Hepatocyte (in vitro differentiated cells): ENCODE results near the gene FGF12. TPM values are rescaled to one million over a fixed set of nuclear protein-coding genes. Genes with fewer than 3 reads are reported as not detected.

Source experiments
- DNase-seq: peaks from one replicate; pipeline ENCODE4 v3.0.0-alpha.2; 2016; ENCODE audit warnings: low spot score
- H2AFZ ChIP-seq: fragments of 200-600 bp; sonication (generic); 2 replicates; pipeline ENCODE4 v1.6.0; 2016; ENCODE audit warnings: antibody characterized with exemption, mild to moderate bottlenecking
- H3K27ac ChIP-seq: fragments of 200-600 bp; sonication (generic); 2 replicates; pipeline ENCODE4 v1.5.1; 2016; ENCODE audit warnings: mild to moderate bottlenecking
- H3K27me3 ChIP-seq: fragments of 200-600 bp; sonication (generic); 2 replicates; pipeline ENCODE4 v1.6.1; 2016
- H3K36me3 ChIP-seq: fragments of 200-600 bp; sonication (generic); replicated peaks from 2 replicates; pipeline ENCODE4 v1.5.1; 2016; ENCODE audit warnings: low read depth; ENCODE audit not compliant: insufficient read depth
- H3K4me1 ChIP-seq: fragments of 200-600 bp; sonication (generic); 2 replicates; pipeline ENCODE4 v1.5.1; 2016; ENCODE audit warnings: mild to moderate bottlenecking, moderate library complexity; ENCODE audit not compliant: insufficient read depth
- H3K4me2 ChIP-seq: fragments of 200-600 bp; sonication (generic); 2 replicates; pipeline ENCODE4 v1.6.0; 2016
- H3K4me3 ChIP-seq: fragments of 200-600 bp; sonication (generic); 2 replicates; pipeline ENCODE4 v1.5.1; 2016; ENCODE audit warnings: mild to moderate bottlenecking
- H3K79me2 ChIP-seq: fragments of 200-600 bp; sonication (generic); 2 replicates; pipeline ENCODE4 v1.6.0; 2017; ENCODE audit warnings: mild to moderate bottlenecking
- H3K9me2 ChIP-seq: fragments of 200-600 bp; sonication (generic); replicated peaks from 2 replicates; pipeline ENCODE4 v1.6.0; 2017; ENCODE audit warnings: mild to moderate bottlenecking; ENCODE audit not compliant: insufficient read depth
- H3K9me3 ChIP-seq: fragments of 200-600 bp; sonication (generic); 2 replicates; pipeline ENCODE4 v1.5.1; 2016; ENCODE audit warnings: low read depth, mild to moderate bottlenecking
- H4K20me1 ChIP-seq: fragments of 200-600 bp; sonication (generic); 2 replicates; pipeline ENCODE4 v1.6.0; 2016; ENCODE audit warnings: mild to moderate bottlenecking; ENCODE audit not compliant: insufficient read depth, poor library complexity, severe bottlenecking
- CTCF ChIP-seq: fragments of 200-600 bp; sonication (generic); IDR thresholded peaks from 2 replicates; pipeline ENCODE4 v1.5.1; 2016; ENCODE audit warnings: antibody characterized with exemption, mild to moderate bottlenecking; ENCODE audit not compliant: poor library complexity
- EZH2 ChIP-seq: fragments of 200-600 bp; sonication (generic); IDR thresholded peaks from 2 replicates; pipeline ENCODE4 v1.6.1; 2016; ENCODE audit warnings: antibody characterized with exemption, mild to moderate bottlenecking, borderline replicate concordance
- EZH2phosphoT487 ChIP-seq: fragments of 200-600 bp; sonication (generic); IDR thresholded peaks from one replicate; pipeline ENCODE4 v1.6.1; 2018; ENCODE audit warnings: antibody characterized with exemption, mild to moderate bottlenecking, low read depth, moderate library complexity; ENCODE audit not compliant: unreplicated experiment, severe bottlenecking
- WGBS: methylation state at CpG from one replicate; pipeline ENCODE4 v1.1.6; 2016; ENCODE audit warnings: low lambda C conversion rate; ENCODE audit errors: missing lambda C conversion rate; 5-methylcytosine and 5-hydroxymethylcytosine counted together
- polyA plus RNA-seq: library from polyadenylated mRNA; unstranded; fragments of >200 nt; fragmentation: Nextera tagmentation; extraction: Ambion mirVana; gene quantifications from 2 replicates; pipeline ENCODE4 v1.2.1, GENCODE V29; 2016
- total RNA-seq: library from RNA; depleted of rRNA; stranded (reverse); fragments of >200 nt; gene quantifications from 2 replicates; pipeline ENCODE4 v1.2.3, GENCODE V29; 2014

Gene FGF12
- total and polyA plus RNA-seq, 2 experiments from 2014 or later: 2.1 TPM

GRCh38 chr3:192417559-192418055 lies 309.7 kb downstream of the FGF12 start:
- Histone ChIP-seq H3K9me2 (no peaks in the 10 kb centered on the region), H3K27ac (no peak overlapping the region), H3K4me2 (no peak overlapping the region), H3K79me2 (no peaks in the 10 kb centered on the region), H3K4me1 (no peaks in the 10 kb centered on the region), H2AFZ (no peak overlapping the region), H3K27me3 (no peaks in the 10 kb centered on the region), H3K36me3 (no peaks in the 10 kb centered on the region), H3K4me3 (no peak overlapping the region), H3K9me3 (no peaks in the 10 kb centered on the region), H4K20me1 (no peaks in the 10 kb centered on the region)
- TF ChIP-seq CTCF (no peak), EZH2phosphoT487 (no peak), EZH2 (no peak)
- DNase-seq: no peak

- H3K4me3 ChIP-seq: no peak overlapping the region
- 53% methylated on average over 2 of the region's 2 CpGs for WGBS
These were observed 310.3 kb downstream of the FGF12 start for GRCh38 chr3:192417017-192417416.

GRCh38 chr3:192413461-192413860 lies 313.9 kb downstream of the FGF12 start:
- no peak for DNase-seq
- Histone ChIP-seq H3K27ac (no peak overlapping the region), H3K36me3 (no peaks in the 10 kb centered on the region), H3K79me2 (no peaks in the 10 kb centered on the region), H3K9me3 (no peaks in the 10 kb centered on the region), H3K4me3 (no peak overlapping the region), H3K4me2 (no peak overlapping the region), H2AFZ (no peak overlapping the region), H3K9me2 (no peaks in the 10 kb centered on the region), H3K27me3 (peaks cover 38% of the 10 kb centered on the region), H3K4me1 (no peaks in the 10 kb centered on the region), H4K20me1 (no peaks in the 10 kb centered on the region)
- TF ChIP-seq EZH2phosphoT487 (no peak), CTCF (no peak), EZH2 (no peak)
- WGBS: 72% methylated on average over 2 of the region's 2 CpGs

More at GRCh38 chr3:192417017-192417416, 310.3 kb downstream of the FGF12 start:
- Histone ChIP-seq H3K27me3 (peaks cover 5% of the 10 kb centered on the region), H3K36me3 (no peaks in the 10 kb centered on the region), H3K27ac (no peak overlapping the region), H3K9me2 (no peaks in the 10 kb centered on the region), H2AFZ (no peak overlapping the region), H3K4me2 (no peak overlapping the region), H3K9me3 (no peaks in the 10 kb centered on the region), H3K4me1 (no peaks in the 10 kb centered on the region), H4K20me1 (no peaks in the 10 kb centered on the region), H3K79me2 (no peaks in the 10 kb centered on the region)
- DNase-seq: no peak
- TF ChIP-seq CTCF (no peak), EZH2 (no peak), EZH2phosphoT487 (no peak)

- Histone ChIP-seq H3K9me2 (no peaks in the 10 kb centered on the region), H3K9me3 (no peaks in the 10 kb centered on the region), H4K20me1 (no peaks in the 10 kb centered on the region), H3K27ac (no peak overlapping the region), H3K4me3 (no peak overlapping the region), H3K4me2 (peak overlapping the region; percentile 98), H3K27me3 (peaks cover 66% of the 10 kb centered on the region), H3K4me1 (no peaks in the 10 kb centered on the region), H3K36me3 (no peaks in the 10 kb centered on the region), H3K79me2 (no peaks in the 10 kb centered on the region), H2AFZ (no peak overlapping the region)
- TF ChIP-seq EZH2: no peak
- no peak for TF ChIP-seq EZH2phosphoT487
- DNase-seq: no peak
- WGBS: 73% methylated on average over 5 of the region's 5 CpGs
These were observed 316.7 kb downstream of the FGF12 start for GRCh38 chr3:192410684-192410960.
